GM20431 (cell line): ENCODE results near the gene INPP5F.

Source experiments
- in situ Hi-C: fragments of 300-500 bp; cut with MseI, MboI; formaldehyde crosslinking; loops from one replicate; pipeline ENCODE4 v1.15.0; 2020; ENCODE audit warnings: low sequenced_read_pairs; ENCODE audit not compliant: unreplicated experiment

INPP5F gene

DNA sequence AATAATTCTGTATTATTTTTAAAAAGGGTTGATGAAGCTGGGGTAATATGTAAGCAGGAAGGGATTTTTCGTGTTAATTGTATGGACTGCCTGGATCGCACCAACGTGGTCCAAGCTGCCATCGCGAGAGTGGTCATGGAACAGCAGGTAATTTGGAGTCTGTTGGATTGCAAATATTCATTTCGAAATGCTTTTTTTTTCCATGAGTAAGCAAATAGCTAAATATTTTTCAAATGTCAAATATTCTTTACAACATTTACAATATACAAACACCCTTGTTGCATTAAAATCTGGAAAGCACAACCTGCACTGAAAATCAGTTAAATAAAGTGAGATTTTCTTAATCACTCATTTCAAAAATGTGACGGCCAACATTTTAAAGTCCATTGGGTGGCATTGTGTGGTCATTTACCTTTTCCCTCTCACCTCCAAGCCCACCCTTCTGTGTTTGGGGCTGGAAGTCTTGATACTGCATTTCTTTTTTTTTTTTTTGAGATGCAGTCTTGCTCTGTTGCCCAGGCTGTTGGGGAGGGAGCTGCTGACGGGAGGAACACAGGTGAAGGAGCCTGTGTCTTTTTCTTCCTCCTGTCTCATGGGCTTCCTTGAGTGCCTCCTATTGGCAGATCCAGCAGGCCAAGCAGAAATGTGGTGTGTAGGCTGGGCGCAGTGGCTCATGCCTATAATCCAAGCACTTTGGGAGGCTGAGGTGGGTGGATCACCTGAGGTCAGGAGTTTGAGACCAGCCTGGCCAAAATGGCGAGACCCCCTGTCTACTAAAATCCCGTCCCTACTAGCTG is 80.7 kb downstream of the INPP5F start:
- in situ Hi-C loops = no loop called here

DNA sequence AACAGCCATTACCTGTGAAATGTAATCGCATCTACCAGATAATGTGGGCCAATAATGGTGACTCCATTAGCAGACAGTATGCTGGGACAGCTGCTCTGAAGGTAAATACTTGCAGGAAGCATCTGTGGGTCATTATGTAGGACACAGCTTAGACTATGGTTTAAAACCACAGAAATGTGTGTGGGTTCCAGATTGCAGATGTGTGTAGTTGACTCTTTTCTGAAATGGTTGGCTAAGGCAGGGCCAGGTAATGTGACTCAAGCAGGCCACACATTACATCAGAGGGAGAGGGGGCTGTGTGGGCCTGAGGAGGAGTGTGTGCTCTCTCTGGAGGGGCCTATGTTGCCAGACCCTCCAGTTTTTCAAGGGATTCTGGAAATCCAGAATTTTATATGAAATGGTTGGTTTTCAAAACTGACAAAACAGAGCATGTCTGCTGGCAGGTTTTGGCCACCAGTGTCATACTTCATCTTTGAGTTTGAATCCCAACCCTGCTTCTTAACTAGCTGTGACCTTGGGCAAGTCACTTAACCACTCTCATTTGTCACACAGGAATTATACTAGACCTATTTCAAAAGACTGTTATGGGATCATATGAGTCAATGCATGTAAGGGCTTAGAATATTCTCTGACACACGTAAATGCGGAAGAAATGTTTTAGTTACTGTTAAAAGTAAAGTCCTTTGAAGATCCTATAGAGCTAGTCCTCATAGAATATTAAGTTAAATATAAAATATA is 82.3 kb downstream of the INPP5F start:
- in situ Hi-C loops = no loop called here

- in situ Hi-C loops = no loop called here
Observed at GRCh38 chr10:119811122-119811521, 85.3 kb downstream of the INPP5F start.

DNA sequence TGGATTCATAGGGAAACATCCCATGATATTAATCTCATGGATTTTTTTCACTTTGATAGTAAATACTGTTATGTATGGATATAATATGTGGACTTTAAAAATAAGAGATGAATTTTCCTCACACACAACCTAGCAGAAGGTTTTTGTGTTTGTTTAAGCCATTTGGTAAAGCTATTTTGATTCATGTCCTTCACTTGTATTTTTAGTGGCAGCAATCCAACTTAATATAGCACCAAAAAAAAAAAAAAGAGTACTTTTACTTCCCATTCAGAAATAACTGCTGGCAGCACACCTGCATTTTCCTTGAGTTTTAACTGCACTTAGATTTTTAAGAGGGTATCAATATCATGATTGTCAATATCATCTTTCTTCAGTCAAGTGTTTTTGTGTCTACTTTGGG is 86.8 kb downstream of the INPP5F start:
- in situ Hi-C loops = no loop called here

DNA sequence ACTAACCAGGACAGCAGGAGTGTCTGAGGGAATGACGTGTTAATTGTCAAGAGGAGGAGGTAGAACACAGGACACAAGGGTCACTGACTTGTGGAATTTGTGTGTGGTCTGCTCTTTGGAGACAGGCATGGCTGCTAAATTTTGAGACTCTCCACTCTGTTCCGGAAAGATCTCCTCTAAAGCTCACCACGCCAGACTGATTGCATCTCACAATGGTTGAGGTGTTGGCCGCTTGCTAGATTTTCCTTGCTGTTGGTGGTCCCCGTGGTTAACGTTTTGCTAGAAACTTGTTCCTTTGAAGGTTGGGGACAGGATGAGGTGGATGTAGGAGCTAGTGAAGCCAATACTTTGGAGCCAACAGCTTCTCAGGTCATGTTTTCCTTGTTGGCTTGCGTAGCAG is 89.8 kb downstream of the INPP5F start:
- in situ Hi-C loops = no loop called here

DNA sequence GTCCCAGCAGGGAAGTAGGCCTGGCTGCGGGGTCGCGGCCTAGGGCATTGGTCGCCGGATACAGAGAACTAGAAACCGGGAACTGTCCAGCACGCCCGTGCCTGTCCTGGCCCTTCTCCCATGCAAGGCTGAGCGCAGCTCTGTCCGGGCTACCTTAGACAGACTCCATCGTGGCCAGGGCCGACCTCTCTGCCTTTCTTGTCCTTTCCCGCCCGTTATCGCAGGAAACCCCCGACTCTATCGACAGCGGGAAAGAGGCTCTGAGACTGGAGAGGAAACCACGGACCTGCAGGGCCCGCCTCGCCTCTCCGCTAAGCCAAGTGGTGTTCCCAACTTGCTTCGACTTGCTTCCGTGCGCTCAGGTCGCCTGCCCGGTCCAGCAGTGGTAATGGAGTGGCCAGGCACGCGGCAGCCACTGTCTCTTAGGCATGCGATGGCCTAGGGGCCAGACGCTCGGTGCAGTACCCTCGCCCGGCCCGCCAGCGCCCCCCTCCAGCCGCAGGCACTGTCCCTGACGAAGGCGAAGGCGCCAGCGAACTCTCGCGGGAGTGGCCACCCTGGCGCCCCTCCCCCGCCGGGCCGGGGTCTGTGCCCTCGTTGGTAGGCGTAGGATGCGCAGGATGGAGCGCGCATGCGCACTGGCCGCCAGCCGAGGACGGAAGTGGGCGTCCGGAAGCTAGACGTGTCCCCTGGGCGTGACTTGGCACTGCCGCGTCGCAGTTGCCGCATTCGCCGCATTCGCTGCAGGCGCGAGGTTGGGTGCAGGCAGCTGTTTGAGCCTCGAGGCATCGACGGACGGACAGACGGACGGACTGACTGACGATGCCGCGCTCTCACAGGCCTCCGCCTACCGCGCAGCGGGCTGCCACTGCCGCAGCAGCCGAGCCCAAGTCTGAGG is 92.4 kb downstream of the INPP5F start:
- in situ Hi-C loops = no loop called here

- in situ Hi-C loops = no loop called here
Observed at GRCh38 chr10:119818889-119819270, 93.0 kb downstream of the INPP5F start.

DNA sequence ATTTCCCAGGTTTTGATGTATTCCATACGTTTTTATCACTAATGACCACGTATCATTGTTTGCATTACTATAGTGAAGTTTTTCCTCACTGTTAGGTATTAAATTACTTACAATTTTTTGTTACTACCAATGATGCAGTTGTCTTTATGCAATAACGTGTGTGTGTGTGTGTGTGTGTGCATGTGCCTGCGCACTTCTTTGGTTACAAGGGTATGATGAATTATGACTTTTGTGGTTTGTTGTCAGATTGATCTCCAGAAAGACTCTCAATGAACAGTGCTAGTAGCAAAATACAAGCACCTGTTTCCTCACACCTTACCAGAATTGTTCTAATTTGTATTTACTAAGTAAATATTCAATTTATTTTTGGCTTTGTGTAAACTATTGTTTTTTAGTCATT is 95.3 kb downstream of the INPP5F start:
- in situ Hi-C loops = no loop called here

- in situ Hi-C loops = no loop called here
Observed at GRCh38 chr10:119824299-119824698, 98.4 kb downstream of the INPP5F start.

DNA sequence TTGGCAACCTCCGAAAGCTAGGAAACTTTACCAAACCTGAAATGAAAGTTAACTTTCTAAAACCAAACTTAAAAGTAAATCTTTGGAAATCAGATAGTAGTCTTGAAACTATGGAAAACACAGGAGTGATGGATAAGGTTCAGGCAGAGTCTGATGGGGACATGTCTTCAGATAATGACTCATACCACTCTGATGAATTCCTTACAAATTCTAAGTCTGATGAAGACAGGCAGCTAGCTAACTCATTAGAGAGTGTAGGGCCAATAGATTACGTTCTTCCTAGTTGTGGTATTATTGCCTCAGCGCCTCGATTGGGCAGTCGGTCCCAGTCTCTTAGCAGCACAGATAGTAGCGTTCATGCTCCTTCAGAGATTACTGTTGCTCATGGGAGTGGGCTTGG is 100.9 kb downstream of the INPP5F start:
- in situ Hi-C loops = no loop called here

GRCh38 chr10:119827430-119827829 is 101.6 kb downstream of the INPP5F start:
- in situ Hi-C loops = no loop called here

DNA sequence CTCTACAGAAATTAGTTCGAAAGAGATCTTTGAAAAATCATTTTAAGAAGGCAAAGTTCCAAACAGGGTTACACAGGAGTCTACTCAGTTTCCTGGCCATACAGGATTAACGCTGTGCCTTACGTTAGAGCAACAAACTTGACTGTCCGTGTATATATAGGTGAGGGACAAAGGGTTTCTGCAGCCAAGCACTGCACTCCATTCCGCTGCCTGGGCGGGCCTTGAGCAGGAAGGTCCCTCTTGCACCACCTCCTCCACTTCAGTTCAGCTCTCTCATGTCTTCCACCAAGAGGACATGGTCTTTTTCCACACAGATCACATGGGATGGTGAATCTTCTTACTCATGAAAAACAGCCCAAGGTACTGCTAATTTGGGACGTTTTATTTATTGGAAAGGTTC is 103.6 kb downstream of the INPP5F start:
- in situ Hi-C loops = no loop called here

DNA sequence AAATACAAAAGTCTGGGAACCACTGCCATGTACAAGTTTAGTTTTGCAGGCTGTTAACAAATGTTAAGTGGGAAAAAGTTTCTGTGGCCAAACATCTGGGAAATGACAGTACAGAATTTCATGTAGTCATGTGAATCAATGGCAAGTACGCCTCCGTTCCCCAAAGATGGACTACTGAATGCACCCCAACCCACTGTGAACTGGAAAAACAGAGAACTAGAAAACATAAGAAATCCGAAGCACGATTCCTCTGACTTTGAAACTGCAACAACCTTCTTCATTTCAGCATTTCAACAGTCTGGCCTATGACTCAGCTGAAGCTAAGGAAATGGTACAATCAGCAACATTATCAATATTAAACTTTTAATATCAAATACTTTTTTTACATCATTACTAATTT is 105.0 kb downstream of the INPP5F start:
- in situ Hi-C loops = no loop called here

DNA sequence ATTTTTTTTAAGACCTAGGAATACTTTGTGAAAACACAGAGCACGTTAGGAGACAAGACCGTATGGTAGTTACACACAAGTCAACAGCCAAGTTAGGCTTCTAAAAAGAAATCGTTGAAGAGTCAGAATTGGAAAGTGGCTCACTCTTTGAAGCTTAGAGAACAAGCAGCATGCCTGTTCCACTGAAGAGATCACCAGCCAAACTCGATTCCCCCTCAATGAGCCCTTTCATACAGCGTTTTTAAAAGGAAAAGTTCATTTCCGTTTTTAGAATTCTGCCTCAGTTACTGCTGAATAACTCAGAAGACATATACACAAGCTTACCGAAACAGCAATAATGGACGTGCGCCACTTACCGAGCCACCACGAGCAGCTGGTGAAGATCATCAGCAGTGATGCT is 105.8 kb downstream of the INPP5F start:
- in situ Hi-C loops = no loop called here

DNA sequence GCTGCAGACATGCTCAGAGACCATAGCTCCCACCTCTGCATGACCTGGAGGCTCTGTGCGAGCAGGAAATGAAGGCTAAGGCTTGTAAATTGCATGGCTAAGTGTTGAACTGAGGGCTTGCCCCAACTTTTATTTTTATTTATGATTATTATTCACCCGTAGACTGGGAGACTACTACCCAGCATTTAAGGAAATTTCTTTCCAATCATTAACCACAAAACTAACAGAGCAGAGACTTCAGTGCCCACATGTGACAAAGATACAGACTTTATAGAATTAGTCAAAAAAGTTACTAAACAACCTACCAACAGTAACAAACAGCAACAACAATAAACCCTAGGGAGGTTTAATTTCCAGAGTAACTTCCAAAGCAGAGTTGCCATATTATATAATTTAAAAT is 107.1 kb downstream of the INPP5F start:
- in situ Hi-C loops = no loop called here

GRCh38 chr10:119834188-119834587 is 108.3 kb downstream of the INPP5F start:
- in situ Hi-C loops = no loop called here

DNA sequence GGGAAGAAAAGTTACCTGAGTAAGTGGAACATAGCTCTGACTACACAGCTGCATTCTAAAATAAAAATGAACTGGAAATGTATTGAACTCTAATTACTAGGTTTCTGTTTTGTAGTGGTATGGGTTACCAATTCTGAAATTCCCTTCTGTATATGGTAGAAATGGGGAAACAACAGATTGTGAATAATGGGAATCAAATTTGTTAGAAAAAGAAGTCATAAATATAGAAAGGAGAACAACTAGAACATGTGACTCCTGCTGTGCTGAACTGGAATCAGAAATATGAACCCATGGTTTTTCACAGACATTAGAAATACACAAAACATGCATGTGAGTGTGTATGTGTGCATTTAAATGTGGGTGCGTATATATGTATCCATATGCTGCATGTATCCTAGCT is 119.8 kb downstream of the INPP5F start:
- in situ Hi-C loops = no loop called here

DNA sequence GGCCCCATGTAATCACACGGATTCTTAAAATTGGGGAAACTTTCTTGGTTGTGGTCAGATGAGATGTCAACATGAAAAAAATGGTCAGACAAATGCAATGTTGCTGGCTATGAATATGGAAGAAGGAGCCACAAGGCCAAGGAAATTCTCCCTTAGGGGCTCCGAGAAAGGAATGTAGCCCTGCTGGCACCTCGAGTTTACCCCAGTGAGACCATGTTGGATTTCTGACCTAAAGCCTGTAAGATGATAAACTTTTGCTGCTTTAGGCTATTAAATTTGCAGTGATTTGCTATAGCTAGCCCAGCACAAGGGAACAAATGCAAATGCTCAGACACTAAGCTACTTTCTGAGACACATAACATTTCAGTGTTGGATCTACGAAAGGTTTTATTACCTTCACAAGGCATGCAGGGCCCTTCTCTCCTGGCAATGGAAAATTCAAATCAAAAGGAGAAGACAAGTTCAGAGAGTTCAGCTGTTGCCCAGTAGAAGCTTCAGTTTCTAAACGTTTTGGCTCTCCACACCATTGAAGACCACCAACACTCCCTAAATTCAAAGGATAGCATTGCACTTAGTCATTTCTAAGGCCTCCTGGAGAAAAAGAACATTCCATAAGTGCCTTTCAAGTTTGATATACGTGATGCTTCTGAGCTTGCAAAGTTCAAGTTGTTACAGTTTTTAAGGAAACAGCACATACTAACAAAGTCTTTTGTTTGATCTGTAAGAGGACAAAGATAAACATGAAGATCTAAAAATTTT is 123.4 kb downstream of the INPP5F start:
- in situ Hi-C loops = no loop called here

GRCh38 chr10:119849944-119850343 is 124.1 kb downstream of the INPP5F start:
- in situ Hi-C loops = loop anchor here (25.0 kb wide), 1 partner anchor 163 kb away; no protein-coding TSS in a partner anchor

DNA sequence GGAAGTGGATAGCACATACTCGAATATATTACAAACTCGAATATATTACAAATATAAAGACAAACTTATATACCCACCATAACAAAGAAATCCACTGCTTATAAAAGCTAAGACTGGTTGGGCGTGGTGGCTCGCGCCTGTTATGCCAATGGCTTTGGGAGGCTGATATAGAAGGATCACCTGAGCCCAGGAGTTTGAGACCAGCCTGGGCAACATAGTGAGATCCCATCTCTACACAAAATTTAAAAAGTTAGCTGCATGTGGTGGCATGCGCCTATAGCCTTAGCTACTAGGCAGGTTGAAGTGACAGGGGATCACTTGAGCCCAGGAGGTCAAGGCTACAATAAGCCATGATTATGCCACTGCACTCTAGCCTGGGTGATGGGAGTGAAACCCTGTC is 126.4 kb downstream of the INPP5F start:
- in situ Hi-C loops = loop anchor here (25.0 kb wide), 1 partner anchor 165 kb away; no protein-coding TSS in a partner anchor
